Hematopoietic multipotent progenitor cell treated with erythropoietin and hydrocortisone succinate and interleukin-3 and kit ligand, for 6 days (in vitro differentiated cells): ENCODE results near the gene TOMT.
"Not testable (repeated sequence)": the region's sequence is repeated elsewhere in the genome, so short reads cannot be mapped to it uniquely, and the experiment has no call there.

Experiments
- DNase-seq: peaks from one replicate; pipeline ENCODE4 v3.0.0-alpha.2; 2015

Gene TOMT

DNA sequence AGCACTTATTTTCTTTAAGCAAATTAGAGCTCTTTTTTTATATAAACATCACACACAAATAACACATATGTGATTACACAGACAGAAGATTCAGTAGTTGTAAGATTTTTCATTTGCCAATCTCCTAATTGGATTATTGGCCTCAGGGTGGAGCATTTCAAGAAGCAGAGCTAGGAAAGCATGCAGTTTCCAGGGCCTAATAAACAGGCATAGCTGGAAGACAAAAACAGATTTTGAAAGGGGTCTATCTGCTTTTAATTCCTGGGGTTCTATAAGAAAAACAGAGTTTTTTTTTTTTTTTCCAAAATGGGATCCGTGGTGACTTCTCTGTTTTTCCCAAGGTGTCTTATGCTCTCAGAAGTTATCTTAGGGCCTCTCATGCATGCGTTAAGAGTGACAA is 22.2 kb downstream of the TOMT start:
- DNase-seq, result no peak

DNA sequence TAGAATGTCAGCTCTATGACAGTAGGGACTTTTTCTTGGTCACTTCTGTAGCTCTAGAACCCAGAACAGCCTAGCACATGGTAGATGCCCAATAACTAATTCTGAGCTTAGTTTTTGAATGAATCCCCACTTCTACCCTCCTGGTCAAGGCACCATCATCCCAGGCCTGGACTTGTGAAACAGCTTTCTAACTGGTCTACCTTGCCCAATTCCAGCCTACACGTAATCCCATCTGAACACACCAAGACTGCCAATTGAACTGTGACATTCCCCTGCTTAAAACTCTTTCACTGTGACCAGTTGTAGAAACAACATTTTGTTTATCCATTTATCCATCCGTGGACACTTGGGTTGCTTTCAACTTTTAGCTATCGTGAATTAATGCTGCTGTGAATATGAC is 23.7 kb downstream of the TOMT start:
- DNase-seq, result no peak

- DNase-seq, result no peak
These were observed 26.9 kb downstream of the TOMT start for GRCh38 chr11:72132646-72133045.

- not testable (repeated sequence) for DNase-seq
These were observed 29.7 kb downstream of the TOMT start, which contains the start of gene FOLR3 for GRCh38 chr11:72135473-72135872. FOLR3 (plus strand) TSS chr11:72135725; CDS start chr11:72135953, 228 bp downstream.

DNA sequence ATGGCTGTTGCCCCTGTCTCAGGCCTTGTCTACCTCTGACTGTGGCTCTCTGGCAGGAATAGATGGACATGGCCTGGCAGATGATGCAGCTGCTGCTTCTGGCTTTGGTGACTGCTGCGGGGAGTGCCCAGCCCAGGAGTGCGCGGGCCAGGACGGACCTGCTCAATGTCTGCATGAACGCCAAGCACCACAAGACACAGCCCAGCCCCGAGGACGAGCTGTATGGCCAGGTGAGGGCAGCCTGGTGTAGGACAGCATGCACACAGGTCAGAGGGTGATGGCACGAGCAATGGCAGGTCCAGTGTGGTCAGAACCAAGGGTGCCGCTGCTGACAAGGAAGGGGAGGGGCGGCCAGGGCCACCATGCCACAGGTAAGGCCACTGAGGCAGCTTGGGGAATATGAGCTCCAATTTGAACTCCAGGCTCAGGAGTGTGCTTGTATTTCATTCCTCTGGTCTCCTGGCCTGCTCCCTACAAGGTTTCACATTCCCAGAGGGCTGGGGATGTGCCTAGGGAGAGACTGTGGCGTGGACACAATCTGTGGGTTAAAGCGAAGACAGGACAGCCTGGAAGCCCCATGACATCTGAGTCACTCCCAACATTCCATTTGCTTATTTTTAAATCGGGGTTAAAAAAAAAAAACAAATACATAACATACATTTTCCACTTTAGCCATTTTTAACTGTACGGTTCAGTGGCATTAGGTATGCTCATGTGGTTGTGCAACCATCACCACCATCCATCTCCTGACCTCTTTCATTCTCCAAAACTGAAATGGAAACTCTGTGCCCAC is 30.4 kb downstream of the TOMT start:
- DNase-seq, result no peak

GRCh38 chr11:72136684-72137262 is 31.0 kb downstream of the TOMT start:
- DNase-seq, result no peak

DNA sequence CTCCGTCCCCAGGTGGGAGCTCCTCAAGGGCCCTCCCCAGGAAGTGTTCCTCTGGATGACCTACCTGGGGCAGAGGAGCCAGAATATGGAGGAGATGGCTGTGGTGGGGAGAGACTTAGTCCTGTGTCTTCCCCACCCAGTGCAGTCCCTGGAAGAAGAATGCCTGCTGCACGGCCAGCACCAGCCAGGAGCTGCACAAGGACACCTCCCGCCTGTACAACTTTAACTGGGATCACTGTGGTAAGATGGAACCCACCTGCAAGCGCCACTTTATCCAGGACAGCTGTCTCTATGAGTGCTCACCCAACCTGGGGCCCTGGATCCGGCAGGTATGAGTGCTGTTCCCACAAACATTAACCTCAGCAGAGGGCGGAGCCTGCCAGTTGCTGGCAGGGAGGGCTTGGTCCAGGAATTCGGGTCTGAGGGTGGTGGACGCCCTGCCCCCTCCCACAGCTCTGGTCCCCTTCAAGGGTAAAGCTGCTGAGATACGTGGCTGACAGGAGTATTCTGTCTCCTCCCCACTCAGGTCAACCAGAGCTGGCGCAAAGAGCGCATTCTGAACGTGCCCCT is 33.2 kb downstream of the TOMT start:
- no peak for DNase-seq

GRCh38 chr11:72139500-72139899 is 33.8 kb downstream of the TOMT start:
- no peak for DNase-seq

DNA sequence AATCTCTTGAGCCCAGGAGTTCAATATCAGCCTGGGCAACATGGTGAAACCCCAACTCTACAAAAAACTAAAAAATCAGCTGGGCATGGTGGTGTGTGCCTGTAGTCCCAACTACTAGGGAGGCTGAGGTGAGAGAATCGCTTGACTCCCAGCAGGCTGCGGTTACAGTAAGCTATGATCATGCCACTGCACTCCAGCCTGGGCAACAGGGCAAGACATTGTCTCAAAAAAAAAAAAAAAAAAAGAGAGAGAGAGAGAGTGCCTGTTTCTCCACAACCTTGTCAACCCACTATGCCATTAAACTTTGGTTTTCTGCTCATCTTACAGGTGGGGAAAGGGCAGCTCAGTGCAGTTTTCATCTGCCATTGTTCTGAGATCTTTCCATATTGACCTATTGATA is 34.9 kb downstream of the TOMT start:
- DNase-seq, result no peak

DNA sequence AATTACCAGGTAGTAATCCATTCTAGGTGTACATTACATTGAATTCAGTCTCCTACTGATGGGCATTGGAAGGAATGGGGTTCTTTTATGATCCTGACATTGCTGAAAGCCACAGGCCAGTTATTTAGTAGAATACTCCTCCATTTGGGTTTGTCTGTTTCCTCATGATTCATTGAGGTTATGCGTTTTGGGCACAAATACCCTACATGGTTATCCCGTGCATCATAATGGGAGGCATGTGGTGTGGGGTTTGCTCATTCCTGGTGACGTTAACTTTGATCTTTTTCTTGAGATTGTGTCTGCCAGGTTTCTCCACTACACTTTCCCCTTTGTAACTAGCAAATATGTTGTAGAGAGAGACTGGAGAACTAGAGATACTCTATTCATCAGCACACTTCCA is 35.3 kb downstream of the TOMT start:
- no peak for DNase-seq

DNA sequence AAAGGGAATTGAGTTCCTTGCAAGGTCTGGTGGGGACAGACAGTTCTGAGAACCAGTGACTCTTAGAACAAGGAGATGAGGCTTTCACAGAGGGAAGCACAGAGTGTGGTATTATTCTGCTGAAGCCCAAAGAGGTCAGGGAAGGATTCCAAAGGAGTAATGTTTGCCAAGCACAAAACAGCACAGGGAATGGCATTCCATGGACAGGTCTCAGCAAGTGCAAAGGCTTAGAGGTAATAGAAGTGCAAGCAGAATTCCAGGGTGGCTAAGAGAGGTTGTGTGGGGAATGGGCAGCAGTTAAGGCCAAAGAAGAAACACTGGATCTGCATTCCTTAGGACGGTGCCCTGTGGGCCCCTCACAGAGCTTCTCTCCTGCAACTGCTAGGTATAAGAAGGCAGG is 36.4 kb downstream of the TOMT start:
- not testable (repeated sequence) for DNase-seq

GRCh38 chr11:72142543-72142942 is 36.8 kb downstream of the TOMT start:
- not testable (repeated sequence) for DNase-seq

GRCh38 chr11:72144807-72145565 is 39.3 kb downstream of the TOMT start:
- DNase-seq, result no peak

DNA sequence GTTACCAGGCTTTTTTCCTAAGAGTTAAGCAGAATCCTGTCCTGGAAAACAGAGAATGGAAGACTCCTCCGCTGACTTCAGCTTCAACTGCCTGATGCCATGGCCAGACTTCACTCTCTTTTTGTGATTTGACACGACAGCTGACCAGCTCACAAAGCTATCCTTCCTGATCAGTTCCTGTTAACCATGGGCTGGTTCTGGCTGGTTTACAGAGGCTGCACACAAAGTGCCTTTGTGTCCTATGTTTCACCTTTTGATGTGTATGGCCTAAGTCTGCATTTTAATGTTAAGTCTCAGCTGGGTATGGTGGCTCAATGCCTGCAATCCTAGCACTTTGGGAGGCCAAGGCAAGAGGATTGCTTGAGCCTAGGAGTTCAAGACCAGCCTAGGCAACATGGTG is 40.9 kb downstream of the TOMT start:
- no peak for DNase-seq

- no peak for DNase-seq
These were observed 45.2 kb downstream of the TOMT start for GRCh38 chr11:72150882-72151281.

- DNase-seq, result not testable (repeated sequence)
These were observed 48.1 kb downstream of the TOMT start for GRCh38 chr11:72153874-72154273.

DNA sequence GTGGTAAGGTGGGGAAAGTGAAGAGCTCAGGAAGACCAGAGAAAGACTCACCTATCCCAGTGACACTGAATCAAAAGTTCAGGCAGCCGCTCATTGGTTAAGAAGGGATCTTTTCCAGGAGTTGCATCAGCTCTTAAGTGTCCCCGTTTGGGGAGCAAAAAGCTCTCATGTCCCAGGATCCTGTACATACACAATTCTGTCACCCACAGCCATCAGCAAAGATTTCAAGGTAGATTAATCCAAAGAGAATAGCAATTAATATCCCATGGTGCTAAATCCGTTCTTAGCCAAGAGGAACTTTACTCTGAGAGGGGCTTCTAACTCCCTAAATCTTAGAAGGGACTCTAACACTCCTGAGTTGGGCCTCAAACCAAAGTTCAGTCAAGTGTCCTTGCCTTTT is 49.1 kb downstream of the TOMT start:
- no peak for DNase-seq

GRCh38 chr11:72155751-72156150 is 50.0 kb downstream of the TOMT start:
- no peak for DNase-seq

GRCh38 chr11:72157131-72157530 is 51.4 kb downstream of the TOMT start:
- peak; percentile 90 for DNase-seq
